Measurements from ENCODE around the gene TCAF2.
"Not testable (repeated sequence)": the region's sequence is repeated elsewhere in the genome, so short reads cannot be mapped to it uniquely, and the experiment has no call there.

Gene TCAF2

GRCh38 chr7:143620646-143621045 is at the start of gene TCAF2:
Gene TCAF2, plus strand, starts transcription at chr7:143620974.
- DNase-seq: not testable (repeated sequence)

GRCh38 chr7:143571501-143571900 is 49.3 kb upstream of the TCAF2 start, which contains the start of gene CTAGE15:
Gene CTAGE15, plus strand, starts transcription at chr7:143571801. Its CDS starts 17 bp downstream, at chr7:143571818.
- not testable (repeated sequence) for DNase-seq

- DNase-seq: not testable (repeated sequence)
These were observed 32.6 kb upstream of the TCAF2 start for GRCh38 chr7:143588183-143588582.

- not testable (repeated sequence) for DNase-seq
These were observed 30.9 kb upstream of the TCAF2 start for GRCh38 chr7:143589897-143590296.

- DNase-seq: not testable (repeated sequence)
These were observed 22.7 kb upstream of the TCAF2 start for GRCh38 chr7:143598086-143598485.

GRCh38 chr7:143603549-143603948 is 17.2 kb upstream of the TCAF2 start:
- not testable (repeated sequence) for DNase-seq

- not testable (repeated sequence) for DNase-seq
These were observed 14.7 kb upstream of the TCAF2 start for GRCh38 chr7:143606088-143606487.

GRCh38 chr7:143615545-143615944 is 5.2 kb upstream of the TCAF2 start:
- DNase-seq: peak in 2 of 3 donors; percentile 9 to 10

- DNase-seq: not testable (repeated sequence)
These were observed 3.6 kb upstream of the TCAF2 start for GRCh38 chr7:143617204-143617603.

GRCh38 chr7:143620058-143620457 is 716 bp upstream of the TCAF2 start:
- not testable (repeated sequence) for DNase-seq

GRCh38 chr7:143621175-143621574 is 401 bp downstream of the TCAF2 start:
- not testable (repeated sequence) for DNase-seq

- DNase-seq: not testable (repeated sequence)
These were observed 1.4 kb downstream of the TCAF2 start for GRCh38 chr7:143622130-143622529.

GRCh38 chr7:143630653-143631052 is 9.9 kb downstream of the TCAF2 start:
- not testable (repeated sequence) for DNase-seq

- DNase-seq: not testable (repeated sequence)
These were observed 11.7 kb downstream of the TCAF2 start for GRCh38 chr7:143632506-143632905.

- not testable (repeated sequence) for DNase-seq
These were observed 12.3 kb downstream of the TCAF2 start for GRCh38 chr7:143633013-143633618.

GRCh38 chr7:143635364-143636240 is 14.8 kb downstream of the TCAF2 start:
- not testable (repeated sequence) for DNase-seq

- not testable (repeated sequence) for DNase-seq
These were observed 18.6 kb downstream of the TCAF2 start for GRCh38 chr7:143639372-143639771.

GRCh38 chr7:143640528-143641189 is 19.9 kb downstream of the TCAF2 start:
- not testable (repeated sequence) for DNase-seq

GRCh38 chr7:143646598-143646997 is 25.8 kb downstream of the TCAF2 start:
- not testable (repeated sequence) for DNase-seq

- DNase-seq: not testable (repeated sequence)
These were observed 29.1 kb downstream of the TCAF2 start for GRCh38 chr7:143649902-143650301.

GRCh38 chr7:143650447-143650846 is 29.7 kb downstream of the TCAF2 start:
- DNase-seq: not testable (repeated sequence)
